ENCODE results near the gene DUSP1. TPM values are rescaled to one million over a fixed set of nuclear protein-coding genes. Genes with fewer than 3 reads are reported as not detected.
A peak's percentile ranks its signal among the peaks of the same experiment; 100 is the strongest.

DUSP1 gene
- total and polyA plus RNA-seq, 10 donors: 46.0 to 818 (median 239) TPM

GRCh38 chr5:172805018-172805683 lies 34.2 kb upstream of the DUSP1 start:
- intact Hi-C loops (cut with DNase I; ENCODE audit: low total_unique reads): no loop called here
- no peaks in the 10 kb centered on the region for H3K36me3 ChIP-seq
- H3K27me3 ChIP-seq (replicated peaks in 1 of 7): no peaks in the 10 kb centered on the region
- H3K27ac ChIP-seq: peak overlapping the region in 4 of 8 donors; percentile 93 to 96 (median 94)
- no peak overlapping the region for H3K4me3 ChIP-seq
- WGBS, 5 donors: 49 to 70% (median 60%) methylated on average over 3 of the region's 3 CpGs
- no peak for DNase-seq
- no peak for TF ChIP-seq POLR2A (IDR thresholded peaks at IDR 0.05)
- no peak for TF ChIP-seq CTCF (IDR thresholded peaks at IDR 0.05 in 8 of 11, conservative IDR thresholded peaks at IDR 0.05 in 3 of 11)
- TF ChIP-seq POLR2AphosphoS5 (IDR thresholded peaks at IDR 0.05): no peak
- H3K9me3 ChIP-seq: peaks cover 0 to 7% (median 0%) of the 10 kb centered on the region in 8 donors
- peaks cover 4 to 50% (median 22%) of the 10 kb centered on the region in 6 donors for H3K4me1 ChIP-seq

DNA sequence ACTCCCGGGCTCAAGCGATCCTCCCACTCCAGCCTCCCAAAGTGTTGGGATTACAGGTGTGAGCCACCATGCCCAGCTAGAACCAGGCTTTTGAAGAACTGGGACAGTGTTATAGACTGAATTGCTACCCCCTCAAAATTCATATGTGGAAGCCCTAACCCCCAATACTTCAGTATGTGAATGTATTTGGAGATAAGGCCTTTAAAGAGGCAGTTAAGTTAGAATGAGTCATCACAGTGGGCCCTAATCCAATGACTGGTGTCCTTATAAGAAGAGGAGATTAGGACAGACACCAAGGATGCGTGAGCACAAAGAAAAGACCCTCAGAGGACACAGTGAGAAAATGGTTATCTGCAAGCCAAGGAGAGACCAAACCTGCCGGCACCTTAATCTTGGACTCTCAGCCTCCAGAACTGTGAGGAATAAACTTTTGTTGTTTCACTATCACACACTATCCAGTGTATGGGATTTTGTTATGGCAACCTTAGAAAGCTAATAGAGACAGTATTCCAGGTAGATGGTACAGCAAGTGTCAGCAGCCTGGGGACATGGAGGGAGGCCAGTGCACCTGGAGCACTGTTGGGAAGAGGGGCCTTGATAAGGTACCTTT lies 31.7 kb upstream of the DUSP1 start:
- no peak overlapping the region for H3K4me3 ChIP-seq
- peak overlapping the region in 1 of 8 donors; percentile 98 for H3K27ac ChIP-seq
- no peak for TF ChIP-seq CTCF (IDR thresholded peaks at IDR 0.05 in 8 of 11, conservative IDR thresholded peaks at IDR 0.05 in 3 of 11)
- no peak for TF ChIP-seq POLR2A (IDR thresholded peaks at IDR 0.05)
- TF ChIP-seq POLR2AphosphoS5 (IDR thresholded peaks at IDR 0.05): no peak
- intact Hi-C loops (cut with DNase I; ENCODE audit: low total_unique reads): no loop called here
- H3K4me1 ChIP-seq: peaks cover 4 to 68% (median 34%) of the 10 kb centered on the region in 6 donors
- WGBS, 5 donors: 86 to 96% (median 92%) methylated on average over 4 of the region's 4 CpGs
- no peaks in the 10 kb centered on the region for H3K36me3 ChIP-seq
- DNase-seq: no peak
- H3K9me3 ChIP-seq: no peaks in the 10 kb centered on the region
- H3K27me3 ChIP-seq (replicated peaks in 1 of 7): no peaks in the 10 kb centered on the region

DNA sequence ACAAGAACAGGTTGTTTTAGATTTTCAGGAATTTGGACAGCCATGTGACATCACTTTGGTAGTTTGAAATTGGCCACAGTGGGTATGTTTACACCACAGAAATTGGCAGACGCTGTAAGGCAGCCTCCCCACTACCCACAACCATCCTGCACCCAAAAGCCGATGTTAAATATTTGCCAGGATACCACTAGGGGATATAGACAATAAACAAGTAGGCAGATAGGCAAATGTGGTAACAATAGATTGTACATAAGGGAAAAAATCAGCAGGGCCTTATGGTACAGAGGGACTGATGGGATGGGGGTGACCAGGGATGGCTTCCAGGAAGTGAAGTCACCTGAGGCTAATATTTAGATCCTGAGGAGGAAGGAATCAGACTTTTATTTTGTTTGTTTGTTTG lies 31.1 kb upstream of the DUSP1 start:
- Histone ChIP-seq H3K36me3 (no peaks in the 10 kb centered on the region), H3K4me3 (no peak overlapping the region), H3K9me3 (no peaks in the 10 kb centered on the region), H3K27ac (peak overlapping the region in 3 of 8 donors; percentile 95 to 98 (median 96)), H3K27me3 (replicated peaks in 1 of 7) (no peaks in the 10 kb centered on the region), H3K4me1 (peaks cover 4 to 69% (median 37%) of the 10 kb centered on the region in 6 donors)
- intact Hi-C loops (cut with DNase I; ENCODE audit: low total_unique reads): no loop called here
- TF ChIP-seq POLR2AphosphoS5 (IDR thresholded peaks at IDR 0.05): no peak
- no peak for TF ChIP-seq CTCF (IDR thresholded peaks at IDR 0.05 in 8 of 11, conservative IDR thresholded peaks at IDR 0.05 in 3 of 11)
- no peak for TF ChIP-seq POLR2A (IDR thresholded peaks at IDR 0.05)
- 93 to 98% (median 96%) methylated on average over 2 of the region's 2 CpGs for WGBS, 5 donors
- DNase-seq: no peak

DNA sequence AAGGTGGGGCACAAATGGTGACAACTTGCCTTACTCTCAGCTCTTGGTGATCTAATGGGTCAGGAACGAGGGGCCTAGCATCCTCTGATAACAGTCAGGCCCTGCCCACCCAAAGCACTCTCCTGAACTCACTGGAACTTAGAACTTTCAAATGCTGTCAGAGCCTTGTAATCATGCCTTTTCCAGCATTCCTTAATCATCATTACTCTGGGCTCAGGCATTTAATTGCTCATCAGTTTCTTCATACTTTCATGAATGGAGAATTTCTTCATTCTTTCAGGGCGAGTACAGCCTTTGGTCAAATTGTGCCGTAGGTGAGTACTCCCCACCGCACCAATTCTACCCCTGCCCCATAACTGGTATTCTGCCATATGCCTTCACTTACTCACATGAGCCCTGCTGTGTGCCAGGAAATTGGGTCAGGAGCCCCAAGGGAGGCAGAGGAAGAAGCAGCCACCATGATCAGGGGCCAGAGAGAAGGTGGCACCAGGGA lies 30.2 kb upstream of the DUSP1 start:
- peaks cover 0 to 68% (median 33%) of the 10 kb centered on the region in 6 donors for H3K4me1 ChIP-seq

More for the DNA sequence above, 30.2 kb upstream of the DUSP1 start:
- H3K27ac ChIP-seq: peak overlapping the region in 7 of 8 donors; percentile 82 to 98 (median 90)
- DNase-seq: no peak
- intact Hi-C loops (cut with DNase I; ENCODE audit: low total_unique reads): no loop called here
- H3K9me3 ChIP-seq: no peaks in the 10 kb centered on the region
- H3K4me3 ChIP-seq: peak overlapping the region in 1 of 8 donors; percentile 61
- 71 to 94% (median 90%) methylated on average over 4 of the region's 4 CpGs for WGBS, 5 donors
- H3K36me3 ChIP-seq: no peaks in the 10 kb centered on the region
- no peaks in the 10 kb centered on the region for H3K27me3 ChIP-seq (replicated peaks in 1 of 7)
- TF ChIP-seq POLR2A (IDR thresholded peaks at IDR 0.05): no peak
- TF ChIP-seq POLR2AphosphoS5 (IDR thresholded peaks at IDR 0.05): no peak
- TF ChIP-seq CTCF (IDR thresholded peaks at IDR 0.05 in 8 of 11, conservative IDR thresholded peaks at IDR 0.05 in 3 of 11): no peak

Measured in spleen (tissue), 11 donors.